Loucy (cell line): ENCODE results near the gene VPS9D1.
A peak's percentile ranks its signal among the peaks of the same experiment; 100 is the strongest.
"Not testable (repeated sequence)": the region's sequence is repeated elsewhere in the genome, so short reads cannot be mapped to it uniquely, and the experiment has no call there.

Source experiments
- H2AFZ ChIP-seq: fragments of 200-600 bp; sonication (generic); 2 replicates; pipeline ENCODE4 v1.6.0; 2016; ENCODE audit warnings: antibody characterized with exemption, mild to moderate bottlenecking, low read length, moderate library complexity
- H3F3A ChIP-seq: fragments of 200-600 bp; 2 replicates; pipeline ENCODE4 v1.6.0; 2016; ENCODE audit warnings: antibody characterized with exemption, low read depth, mild to moderate bottlenecking
- H3K27me3 ChIP-seq: fragments of 200-600 bp; sonication (generic); 2 replicates; pipeline ENCODE4 v1.6.1; 2014; ENCODE audit warnings: low read length, mild to moderate bottlenecking; ENCODE audit not compliant: insufficient read depth, poor library complexity, severe bottlenecking
- H3K36me3 ChIP-seq: fragments of 200-600 bp; sonication (generic); 2 replicates; pipeline ENCODE4 v1.6.1; 2016; ENCODE audit warnings: low read length; ENCODE audit not compliant: insufficient read depth
- H3K4me1 ChIP-seq: fragments of 200-600 bp; sonication (generic); 2 replicates; pipeline ENCODE4 v1.5.1; 2014; ENCODE audit warnings: low read length, mild to moderate bottlenecking; ENCODE audit not compliant: insufficient read depth, poor library complexity, severe bottlenecking
- H3K4me2 ChIP-seq: fragments of 200-600 bp; sonication (generic); 2 replicates; pipeline ENCODE4 v1.6.0; 2014; ENCODE audit warnings: antibody characterized with exemption, low read length, low read depth, mild to moderate bottlenecking; ENCODE audit not compliant: poor library complexity, severe bottlenecking
- H3K4me3 ChIP-seq: fragments of 200-600 bp; sonication (generic); 2 replicates; pipeline ENCODE4 v1.5.1; 2014; ENCODE audit warnings: low read length, mild to moderate bottlenecking, mixed read lengths; ENCODE audit not compliant: poor library complexity, severe bottlenecking
- H3K79me2 ChIP-seq: fragments of 200-600 bp; sonication (generic); 2 replicates; pipeline ENCODE4 v1.6.1; 2014; ENCODE audit warnings: low read length; ENCODE audit not compliant: insufficient read depth
- H3K9ac ChIP-seq: fragments of 200-600 bp; sonication (generic); 2 replicates; pipeline ENCODE4 v1.6.0; 2014; ENCODE audit warnings: mild to moderate bottlenecking, low read depth, low read length, moderate library complexity; ENCODE audit not compliant: poor library complexity, severe bottlenecking
- H3K9me2 ChIP-seq: fragments of 200-600 bp; sonication (generic); replicated peaks from 2 replicates; pipeline ENCODE4 v1.6.1; 2016; ENCODE audit warnings: low read depth, low read length, mixed read lengths
- H3K9me3 ChIP-seq: fragments of 200-600 bp; sonication (generic); 2 replicates; pipeline ENCODE4 v1.6.1; 2014; ENCODE audit warnings: mild to moderate bottlenecking, antibody characterized with exemption, low read length, low read depth; ENCODE audit not compliant: insufficient read depth
- H4K20me1 ChIP-seq: fragments of 200-600 bp; sonication (generic); 2 replicates; pipeline ENCODE4 v1.6.0; 2014; ENCODE audit warnings: antibody characterized with exemption, low read length, mild to moderate bottlenecking; ENCODE audit not compliant: insufficient read depth, poor library complexity, severe bottlenecking
- CTCF ChIP-seq: fragments of 200-600 bp; sonication (generic); conservative IDR thresholded peaks from 2 replicates; pipeline ENCODE4 v1.5.1; 2014; ENCODE audit warnings: mild to moderate bottlenecking, antibody characterized with exemption, low read length
- EZH2phosphoT487 ChIP-seq: fragments of 200-600 bp; IDR thresholded peaks from 2 replicates; pipeline ENCODE4 v1.6.1; 2018; ENCODE audit warnings: antibody characterized with exemption, mild to moderate bottlenecking, moderate library complexity, borderline replicate concordance

Gene VPS9D1

DNA sequence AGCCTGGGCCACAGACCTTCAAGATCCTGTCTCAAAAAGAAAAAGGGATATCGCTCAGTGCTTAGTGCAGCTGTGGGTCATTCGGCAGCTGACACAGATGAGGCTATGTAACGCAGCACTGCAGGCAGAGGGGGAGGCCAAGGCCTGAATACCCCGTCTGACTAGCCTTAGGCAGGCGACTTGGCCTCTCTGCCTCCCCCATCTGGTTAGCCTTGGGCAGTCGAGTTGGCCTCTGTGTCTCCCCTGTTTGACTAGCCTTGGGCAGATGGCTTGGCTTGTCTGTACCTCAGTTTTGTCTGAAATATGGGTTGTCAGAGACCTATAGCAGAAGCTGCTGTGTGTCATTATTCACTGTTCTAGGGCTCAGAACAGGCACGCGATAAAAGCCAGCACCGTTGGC is 53.1 kb downstream of the VPS9D1 start:
- Histone ChIP-seq H3K9me2 (no peaks in the 10 kb centered on the region), H3K4me3 (no peak overlapping the region), H2AFZ (no peak overlapping the region), H3K4me2 (peak overlapping the region; percentile 38), H3K79me2 (no peaks in the 10 kb centered on the region), H3K27me3 (no peaks in the 10 kb centered on the region), H3K9me3 (no peaks in the 10 kb centered on the region), H3F3A (no peaks in the 10 kb centered on the region), H3K4me1 (peaks cover 25% of the 10 kb centered on the region), H4K20me1 (no peaks in the 10 kb centered on the region), H3K36me3 (no peaks in the 10 kb centered on the region), H3K9ac (no peak overlapping the region)
- TF ChIP-seq EZH2phosphoT487 (no peak), CTCF (no peak)

GRCh38 chr16:89667000-89667399 is 53.7 kb downstream of the VPS9D1 start:
- not testable (repeated sequence) for H2AFZ ChIP-seq, H3K4me2 ChIP-seq, H3K36me3 ChIP-seq, H3K9me3 ChIP-seq, H3K9me2 ChIP-seq, H3F3A ChIP-seq, H3K9ac ChIP-seq, H3K27me3 ChIP-seq, H4K20me1 ChIP-seq, H3K79me2 ChIP-seq, H3K4me3 ChIP-seq
- 0 out of 2 replicates have a peak, but pooled peaks have one; percentile 16 for TF ChIP-seq CTCF
- H3K4me1 ChIP-seq: peaks cover 18% of the 10 kb centered on the region

- H3K36me3 ChIP-seq: not testable (repeated sequence)
Observed at GRCh38 chr16:89664238-89664637, 56.5 kb downstream of the VPS9D1 start.

DNA sequence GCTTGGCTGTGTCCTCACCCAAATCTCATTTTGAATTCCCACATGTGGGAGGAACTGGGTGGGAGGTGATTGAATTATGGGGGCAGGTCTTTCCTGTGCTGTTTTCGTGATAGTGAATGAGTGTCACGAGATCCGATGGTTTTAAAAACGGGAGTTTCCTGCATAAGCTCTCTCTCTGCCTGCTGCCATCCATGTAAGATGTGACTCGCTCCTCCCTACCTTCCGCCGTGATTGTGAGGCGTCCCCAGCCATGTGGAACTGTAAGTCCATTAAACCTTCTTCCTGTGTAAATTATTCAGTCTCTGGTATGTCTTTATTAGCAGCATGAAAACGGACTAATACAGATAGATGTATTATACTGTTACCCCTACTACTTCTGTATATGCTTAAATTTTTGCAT is 59.5 kb downstream of the VPS9D1 start:
- peaks cover 4% of the 10 kb centered on the region for H3K4me1 ChIP-seq
- H3K79me2 ChIP-seq: peaks cover 26% of the 10 kb centered on the region
- no peaks in the 10 kb centered on the region for H3K27me3 ChIP-seq
- H3F3A ChIP-seq: no peaks in the 10 kb centered on the region
- no peak overlapping the region for H2AFZ ChIP-seq
- no peak overlapping the region for H3K4me2 ChIP-seq
- no peaks in the 10 kb centered on the region for H3K9me3 ChIP-seq
- TF ChIP-seq EZH2phosphoT487: no peak
- TF ChIP-seq CTCF: no peak
- no peaks in the 10 kb centered on the region for H3K36me3 ChIP-seq
- H3K9ac ChIP-seq: no peak overlapping the region
- no peak overlapping the region for H3K4me3 ChIP-seq
- no peaks in the 10 kb centered on the region for H3K9me2 ChIP-seq
- peaks cover 7% of the 10 kb centered on the region for H4K20me1 ChIP-seq

More at GRCh38 chr16:89664238-89664637, 56.5 kb downstream of the VPS9D1 start:
- H3K27me3 ChIP-seq, H3K4me3 ChIP-seq, H3K9me2 ChIP-seq, H3K4me1 ChIP-seq, H3K4me2 ChIP-seq, H2AFZ ChIP-seq, H3K9me3 ChIP-seq, H3K9ac ChIP-seq, H3F3A ChIP-seq, H4K20me1 ChIP-seq, H3K79me2 ChIP-seq: not testable (repeated sequence)
